B cell (primary cell): Measurements from ENCODE around the gene PSMD6. TPM values are rescaled to one million over a fixed set of nuclear protein-coding genes. Genes with fewer than 3 reads are reported as not detected.

Experiments
- ATAC-seq: fragments of 200-7000 bp; cut with Tn5 transposase; one replicate; pipeline ENCODE4 v1.10.0; 2021; ENCODE audit warnings: low read depth, mild to moderate bottlenecking, moderate number of reproducible peaks, moderate library complexity
- CTCF ChIA-PET: fragments of 350-600 bp; sonication (Branson Sonifier 250); formaldehyde crosslinking; loops from one replicate; lab custom pipeline; 2021; ENCODE audit warnings: antibody characterized with exemption, inconsistent platforms; lab: Charles Lee
- POLR2A ChIA-PET: fragments of 350-600 bp; sonication (Branson Sonifier 250); formaldehyde crosslinking; loops from one replicate; lab custom pipeline; 2021; ENCODE audit warnings: antibody characterized with exemption; lab: Charles Lee
- DNase-seq: peaks from one replicate; pipeline ENCODE4 v3.0.0; 2013
- H2AFZ ChIP-seq: 2 replicates; pipeline ENCODE4 v1.6.1; 2012; ENCODE audit warnings: mild to moderate bottlenecking, low read depth, low read length; ENCODE audit not compliant: insufficient read depth, poor library complexity, severe bottlenecking
- H3K27ac ChIP-seq, 2 donors: 1 replicate in 1 of 2; 2 replicates in 1 of 2; pipeline ENCODE4 v1.5.1; 2012 to 2013; ENCODE audit warnings: low read length in 2 of 2, mild to moderate bottlenecking in 2 of 2, moderate library complexity in 1 of 2
- H3K27me3 ChIP-seq, 4 experiments: fragments of 200-600 bp in 1 of 4; sonication (generic) in 1 of 4; replicated peaks in 1 of 4; 1 replicate in 2 of 4; 2 replicates in 2 of 4; pipeline versions ENCODE4 v1.6.1 to v1.7.0; 2013 to 2016; ENCODE audit warnings: low read length in 3 of 4, mild to moderate bottlenecking in 2 of 4, mixed read lengths in 1 of 4, moderate library complexity in 1 of 4; ENCODE audit not compliant: insufficient read depth in 4 of 4, control insufficient read depth in 3 of 4; ENCODE audit errors: control extremely low read depth in 1 of 4
- H3K36me3 ChIP-seq, 2 experiments: replicated peaks in 1 of 2; 1 replicate in 1 of 2; 2 replicates in 1 of 2; pipeline versions ENCODE4 v1.6.1 to v1.7.1; 2013; ENCODE audit warnings: low read length in 1 of 2; ENCODE audit not compliant: insufficient read depth in 2 of 2, control insufficient read depth in 1 of 2; ENCODE audit errors: control extremely low read depth in 1 of 2, extremely low read depth in 1 of 2
- H3K4me1 ChIP-seq, 2 donors: fragments of 200-600 bp in 1 of 2; sonication (generic) in 1 of 2; 1 replicate in 1 of 2; 2 replicates in 1 of 2; pipeline versions ENCODE4 v1.5.1 to v1.6.1; 2013 to 2017; ENCODE audit warnings: low read length in 2 of 2; ENCODE audit not compliant: control insufficient read depth in 2 of 2, insufficient read depth in 2 of 2
- H3K4me2 ChIP-seq: replicated peaks from 2 replicates; pipeline ENCODE3; 2012; ENCODE audit warnings: mild to moderate bottlenecking, low read depth, low read length; ENCODE audit not compliant: poor library complexity, severe bottlenecking
- H3K4me3 ChIP-seq, 5 experiments: fragments of 200-600 bp in 1 of 5; sonication (generic) in 1 of 5; 1 replicate in 3 of 5; 2 replicates in 2 of 5; pipeline versions ENCODE4 v1.5.1 to v1.7.0; 2011 to 2016; ENCODE audit warnings: low read length in 4 of 5, mild to moderate bottlenecking in 4 of 5, low read depth in 2 of 5, control low read depth in 1 of 5, moderate library complexity in 1 of 5; ENCODE audit not compliant: insufficient read depth in 1 of 5; ENCODE audit errors: control extremely low read depth in 1 of 5, extremely low read depth in 1 of 5
- H3K79me2 ChIP-seq: fragments of 200-600 bp; sonication (generic); one replicate; pipeline ENCODE4 v1.6.0; 2016; ENCODE audit warnings: low read length; ENCODE audit not compliant: control insufficient read depth, insufficient read depth
- H3K9ac ChIP-seq: fragments of 200-600 bp; sonication (generic); 2 replicates; pipeline ENCODE4 v1.6.1; 2017; ENCODE audit warnings: mild to moderate bottlenecking, low read length, moderate library complexity
- H3K9me3 ChIP-seq, 3 donors: one replicate each; pipeline versions ENCODE4 v1.6.1 to v1.7.1; 2013; ENCODE audit warnings: low read length in 2 of 3; ENCODE audit not compliant: control insufficient read depth in 2 of 3, insufficient read depth in 1 of 3; ENCODE audit errors: control extremely low read depth in 1 of 3
- H4K20me1 ChIP-seq: 2 replicates; pipeline ENCODE4 v1.6.0; 2012; ENCODE audit warnings: mild to moderate bottlenecking, low read length; ENCODE audit not compliant: insufficient read depth, control insufficient read depth, poor library complexity, severe bottlenecking
- H3K27ac Mint-ChIP-seq: one replicate; pipeline ENCODE4 v1.8.0; 2021; ENCODE audit warnings: mixed read lengths
- H3K27me3 Mint-ChIP-seq: one replicate; pipeline ENCODE4 v1.8.0; 2021; ENCODE audit warnings: mixed read lengths
- H3K4me1 Mint-ChIP-seq: one replicate; pipeline ENCODE4 v1.8.0; 2021; ENCODE audit warnings: mixed read lengths
- H3K4me3 Mint-ChIP-seq: one replicate; pipeline ENCODE4 v1.8.0; 2021; ENCODE audit warnings: mixed read lengths
- H3K9me3 Mint-ChIP-seq: one replicate; pipeline ENCODE4 v1.8.0; 2022; ENCODE audit warnings: mixed read lengths; ENCODE audit not compliant: insufficient read depth
- EZH2 ChIP-seq: IDR thresholded peaks from 2 replicates; pipeline ENCODE4 v1.6.1; 2012; ENCODE audit warnings: borderline replicate concordance, low read depth, mild to moderate bottlenecking, moderate library complexity, low read length; ENCODE audit not compliant: insufficient read depth, poor library complexity, severe bottlenecking
- WGBS: methylation state at CpG from one replicate; pipeline ENCODE4 v1.1.5; 2013; ENCODE audit warnings: missing lambda C conversion rate; ENCODE audit not compliant: insufficient coverage; 5-methylcytosine and 5-hydroxymethylcytosine counted together
- intact Hi-C: fragments of 100-400 bp; cut with micrococcal nuclease; formaldehyde crosslinking; loops from one replicate; pipeline ENCODE4 v1.10.0; 2022
- polyA plus RNA-seq: library from polyadenylated mRNA; depleted of rRNA; stranded (reverse); fragments of >200 nt; gene quantifications from 2 replicates; pipeline ENCODE4 v1.2.3, GENCODE V29; 2012
- total RNA-seq, 2 donors: library from RNA; stranded (reverse); fragments of 120-200 nt in 1 of 2; gene quantifications; 1 replicate in 1 of 2; 2 replicates in 1 of 2; pipeline versions ENCODE4 v1.2.3 to v1.2.4, GENCODE V29; 2013 to 2022
- TF ChIP-seq, protein P1 (sequence below): fragments of 200-600 bp; IDR thresholded peaks from one replicate; pipeline ENCODE4 v1.8.0; 2022; ENCODE audit warnings: antibody characterized with exemption, mild to moderate bottlenecking

Gene PSMD6
- total and polyA plus RNA-seq, 2 donors (not counting 1 experiment from before 2014, with no cell fraction given): 34.7 to 63.4 TPM

DNA sequence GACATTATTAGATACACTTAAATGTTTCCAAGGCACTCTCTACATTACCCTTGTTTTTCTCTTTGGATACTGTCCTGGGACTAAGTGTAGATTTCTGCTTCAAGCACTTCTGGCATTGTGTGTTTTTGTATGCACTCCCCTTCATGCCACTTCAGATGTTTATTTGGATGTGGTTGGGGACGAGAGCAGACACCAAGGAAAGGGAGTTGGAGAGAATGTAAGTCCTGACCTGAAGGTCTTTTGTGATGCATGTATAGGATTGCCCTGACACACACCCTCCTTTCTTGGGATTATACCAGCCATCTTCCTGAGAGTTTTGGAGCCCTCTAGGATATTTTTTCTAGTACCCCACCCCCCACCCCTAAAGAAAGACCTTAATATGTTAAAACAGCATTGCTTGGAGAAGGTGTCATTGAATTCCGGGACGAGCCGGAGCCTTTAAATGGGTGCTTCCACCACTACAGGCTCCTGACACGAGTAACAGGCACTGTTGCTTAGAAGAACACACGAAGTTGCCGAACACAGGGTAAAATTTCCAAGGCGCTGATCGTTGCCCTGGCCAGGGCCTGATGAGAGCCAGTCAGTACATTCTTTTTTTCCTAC, 22.7 kb downstream of the PSMD6 start:
- ATAC-seq (no peak), DNase-seq (no peak)
- H3K27ac Mint-ChIP-seq: no peak overlapping the region
- H3K9me3 ChIP-seq: no peaks in the 10 kb centered on the region
- no peak overlapping the region for H2AFZ ChIP-seq
- H3K27me3 Mint-ChIP-seq: no peaks in the 10 kb centered on the region
- H3K4me1 Mint-ChIP-seq: no peaks in the 10 kb centered on the region
- H4K20me1 ChIP-seq: no peaks in the 10 kb centered on the region
- H3K9ac ChIP-seq: no peak overlapping the region
- CTCF ChIA-PET: interaction anchor here (0.7 kb wide), 1 partner anchor 39 kb away, joined by 3 read pairs; no protein-coding TSS in a partner anchor
- H3K4me2 ChIP-seq: no peak overlapping the region
- no peak overlapping the region for H3K4me3 ChIP-seq
- WGBS: 98% methylated on average over 8 of the region's 9 CpGs
- H3K79me2 ChIP-seq: peaks cover 8% of the 10 kb centered on the region
- intact Hi-C loops: no loop called here
- POLR2A ChIA-PET: no interaction called here
- H3K9me3 Mint-ChIP-seq: no peaks in the 10 kb centered on the region
- TF ChIP-seq, protein P1, sequence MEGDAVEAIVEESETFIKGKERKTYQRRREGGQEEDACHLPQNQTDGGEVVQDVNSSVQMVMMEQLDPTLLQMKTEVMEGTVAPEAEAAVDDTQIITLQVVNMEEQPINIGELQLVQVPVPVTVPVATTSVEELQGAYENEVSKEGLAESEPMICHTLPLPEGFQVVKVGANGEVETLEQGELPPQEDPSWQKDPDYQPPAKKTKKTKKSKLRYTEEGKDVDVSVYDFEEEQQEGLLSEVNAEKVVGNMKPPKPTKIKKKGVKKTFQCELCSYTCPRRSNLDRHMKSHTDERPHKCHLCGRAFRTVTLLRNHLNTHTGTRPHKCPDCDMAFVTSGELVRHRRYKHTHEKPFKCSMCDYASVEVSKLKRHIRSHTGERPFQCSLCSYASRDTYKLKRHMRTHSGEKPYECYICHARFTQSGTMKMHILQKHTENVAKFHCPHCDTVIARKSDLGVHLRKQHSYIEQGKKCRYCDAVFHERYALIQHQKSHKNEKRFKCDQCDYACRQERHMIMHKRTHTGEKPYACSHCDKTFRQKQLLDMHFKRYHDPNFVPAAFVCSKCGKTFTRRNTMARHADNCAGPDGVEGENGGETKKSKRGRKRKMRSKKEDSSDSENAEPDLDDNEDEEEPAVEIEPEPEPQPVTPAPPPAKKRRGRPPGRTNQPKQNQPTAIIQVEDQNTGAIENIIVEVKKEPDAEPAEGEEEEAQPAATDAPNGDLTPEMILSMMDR: no peak
- TF ChIP-seq EZH2: no peak
- H3K4me3 Mint-ChIP-seq: no peak overlapping the region
- no peak overlapping the region for H3K27ac ChIP-seq
- no peaks in the 10 kb centered on the region for H3K27me3 ChIP-seq
- H3K36me3 ChIP-seq: peaks cover 12 to 65% of the 10 kb centered on the region in 2 experiments
- H3K4me1 ChIP-seq: no peaks in the 10 kb centered on the region

DNA sequence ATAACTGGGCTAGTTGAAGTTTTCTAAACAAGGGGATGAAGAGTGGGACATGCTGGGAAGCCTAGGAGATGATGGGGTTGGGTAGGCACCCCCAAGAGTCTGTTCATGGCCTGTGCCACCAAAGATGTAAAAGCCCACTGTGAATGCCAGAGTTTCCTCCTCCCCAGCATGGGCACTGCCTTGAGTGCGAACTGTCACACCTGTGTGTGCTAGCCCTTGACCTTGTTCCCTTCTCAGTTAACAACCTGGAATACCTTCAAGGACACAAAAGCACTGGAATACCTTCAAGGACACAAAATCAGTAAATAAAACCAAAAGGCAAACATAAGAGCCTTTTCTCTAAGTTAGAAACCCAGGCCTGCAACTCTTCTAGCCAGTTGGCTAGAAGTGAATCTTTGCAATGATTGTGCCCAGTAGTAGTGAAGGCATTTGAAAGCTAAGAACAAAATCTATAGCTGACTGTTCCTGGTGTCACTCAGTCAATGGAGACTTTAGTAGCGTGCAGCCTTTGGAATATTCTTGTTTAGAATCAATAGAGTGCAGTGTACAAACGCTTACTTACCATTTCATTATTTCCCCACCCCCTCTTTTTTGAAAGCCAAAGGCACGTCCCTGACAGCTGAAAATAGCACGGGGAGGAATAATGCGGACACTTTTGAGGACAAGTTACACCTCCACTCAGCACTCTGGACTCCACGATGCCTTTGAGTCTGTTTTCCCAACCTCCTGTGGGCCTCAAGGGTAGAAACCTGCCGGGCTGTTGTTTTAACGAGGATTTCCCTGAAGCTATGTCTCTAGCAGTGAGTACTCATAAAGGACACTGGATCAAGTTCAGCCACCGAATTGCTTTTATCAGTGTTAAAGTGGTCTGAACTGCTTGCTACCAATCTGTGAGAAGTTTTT, 24.2 kb downstream of the PSMD6 start:
- no peak overlapping the region for H3K4me3 ChIP-seq
- H3K4me1 Mint-ChIP-seq: no peaks in the 10 kb centered on the region
- no peaks in the 10 kb centered on the region for H3K27me3 ChIP-seq
- H3K4me1 ChIP-seq: no peaks in the 10 kb centered on the region
- H3K79me2 ChIP-seq: peaks cover 8% of the 10 kb centered on the region
- no peak overlapping the region for H2AFZ ChIP-seq
- CTCF ChIA-PET: no interaction called here
- no peak for ATAC-seq
- TF ChIP-seq, protein P1: no peak
- no peak for TF ChIP-seq EZH2
- intact Hi-C loops: no loop called here
- no peaks in the 10 kb centered on the region for H4K20me1 ChIP-seq
- no peak overlapping the region for H3K27ac ChIP-seq
- no peak overlapping the region for H3K27ac Mint-ChIP-seq
- DNase-seq: no peak
- no peak overlapping the region for H3K4me3 Mint-ChIP-seq
- no peaks in the 10 kb centered on the region for H3K9me3 ChIP-seq
- H3K27me3 Mint-ChIP-seq: no peaks in the 10 kb centered on the region
- no peaks in the 10 kb centered on the region for H3K9me3 Mint-ChIP-seq
- 92% methylated on average over 8 of the region's 10 CpGs for WGBS
- no peak overlapping the region for H3K9ac ChIP-seq
- no peak overlapping the region for H3K4me2 ChIP-seq
- H3K36me3 ChIP-seq: peaks cover 13 to 67% of the 10 kb centered on the region in 2 experiments
- POLR2A ChIA-PET: no interaction called here
